CD14-positive monocyte (primary cell): Measurements from ENCODE around the gene SLC7A10. TPM values are rescaled to one million over a fixed set of nuclear protein-coding genes. Genes with fewer than 3 reads are reported as not detected.

Experiments used
- DNase-seq, 3 donors: peaks; one replicate each; pipeline ENCODE4 v3.0.0-alpha.2; 2011 to 2022
- H2AFZ ChIP-seq: 2 replicates; pipeline ENCODE4 v1.6.0; 2012; ENCODE audit warnings: mild to moderate bottlenecking, low read depth, low read length, inconsistent platforms; ENCODE audit not compliant: insufficient read depth, poor library complexity, severe bottlenecking
- H3K27ac ChIP-seq, 2 donors: 1 replicate in 1 of 2; 2 replicates in 1 of 2; pipeline ENCODE4 v1.5.1; 2012 to 2013; ENCODE audit warnings: low read length in 2 of 2, control low read depth in 1 of 2, inconsistent platforms in 1 of 2, low read depth in 1 of 2, mild to moderate bottlenecking in 1 of 2
- H3K27me3 ChIP-seq, 2 donors: one replicate each; pipeline versions ENCODE4 v1.6.0 to v1.6.1; 2011 to 2013; ENCODE audit warnings: low read length in 2 of 2; ENCODE audit not compliant: control insufficient read depth in 2 of 2, insufficient read depth in 2 of 2
- H3K36me3 ChIP-seq, 2 donors: replicated peaks in 1 of 2; 1 replicate in 1 of 2; 2 replicates in 1 of 2; pipeline versions ENCODE4 v1.5.1 to v1.6.1; 2012 to 2013; ENCODE audit warnings: low read length in 2 of 2, control low read depth in 1 of 2, inconsistent platforms in 1 of 2, mild to moderate bottlenecking in 1 of 2; ENCODE audit not compliant: insufficient read depth in 2 of 2, control insufficient read depth in 1 of 2
- H3K4me1 ChIP-seq, 2 donors: 1 replicate in 1 of 2; 2 replicates in 1 of 2; pipeline versions ENCODE4 v1.5.1 to v1.6.1; 2012 to 2013; ENCODE audit warnings: low read length in 2 of 2, control low read depth in 1 of 2, inconsistent platforms in 1 of 2, mild to moderate bottlenecking in 1 of 2, moderate library complexity in 1 of 2; ENCODE audit not compliant: insufficient read depth in 2 of 2, control insufficient read depth in 1 of 2
- H3K4me2 ChIP-seq: replicated peaks from 2 replicates; pipeline ENCODE3; 2012; ENCODE audit warnings: low read length, moderate library complexity, mild to moderate bottlenecking; ENCODE audit not compliant: poor library complexity, severe bottlenecking; ENCODE audit errors: extremely low read depth
- H3K4me3 ChIP-seq, 3 experiments: fragments of 200-600 bp in 1 of 3; sonication (generic) in 1 of 3; replicated peaks in 1 of 3; 1 replicate in 2 of 3; 2 replicates in 1 of 3; pipeline ENCODE4 v1.5.1; 2011 to 2013; ENCODE audit warnings: low read length in 3 of 3, mild to moderate bottlenecking in 3 of 3, control low read depth in 2 of 3, low read depth in 2 of 3, inconsistent platforms in 1 of 3, moderate library complexity in 1 of 3
- H3K79me2 ChIP-seq: 2 replicates; pipeline ENCODE4 v1.6.0; 2012; ENCODE audit warnings: mild to moderate bottlenecking, control low read depth, inconsistent platforms, low read length, moderate library complexity; ENCODE audit not compliant: insufficient read depth
- H3K9ac ChIP-seq: 2 replicates; pipeline ENCODE4 v1.6.0; 2017; ENCODE audit warnings: low read length, mild to moderate bottlenecking; ENCODE audit not compliant: insufficient read depth, poor library complexity, severe bottlenecking
- H3K9me3 ChIP-seq, 2 donors: replicated peaks in 1 of 2; 1 replicate in 1 of 2; 2 replicates in 1 of 2; pipeline versions ENCODE4 v1.5.1 to v1.6.1; 2012 to 2013; ENCODE audit warnings: low read length in 2 of 2, control low read depth in 1 of 2; ENCODE audit not compliant: control insufficient read depth in 1 of 2, insufficient read depth in 1 of 2
- H4K20me1 ChIP-seq: 2 replicates; pipeline ENCODE4 v1.6.0; 2012; ENCODE audit warnings: mild to moderate bottlenecking, low read length, control low read depth, moderate library complexity; ENCODE audit not compliant: insufficient read depth
- H3K27ac Mint-ChIP-seq, 7 donors: one replicate each; pipeline ENCODE4 v1.8.0; 2020; ENCODE audit warnings: mild to moderate bottlenecking in 7 of 7, mixed read lengths in 7 of 7, moderate library complexity in 6 of 7, inconsistent platforms in 2 of 7
- H3K27me3 Mint-ChIP-seq, 3 donors: one replicate each; pipeline ENCODE4 v1.8.0; 2021 to 2022; ENCODE audit warnings: low read depth in 3 of 3, mild to moderate bottlenecking in 3 of 3, mixed read lengths in 3 of 3, moderate library complexity in 3 of 3, inconsistent platforms in 1 of 3
- H3K36me3 Mint-ChIP-seq, 2 donors: one replicate each; pipeline ENCODE4 v1.8.0; 2020; ENCODE audit warnings: mixed read lengths in 2 of 2, inconsistent platforms in 1 of 2, mild to moderate bottlenecking in 1 of 2
- H3K4me1 Mint-ChIP-seq: one replicate; pipeline ENCODE4 v1.8.0; 2020; ENCODE audit warnings: mild to moderate bottlenecking, mixed read lengths
- H3K4me3 Mint-ChIP-seq, 2 donors: one replicate each; pipeline ENCODE4 v1.8.0; 2020; ENCODE audit warnings: mild to moderate bottlenecking in 2 of 2, mixed read lengths in 2 of 2, moderate library complexity in 1 of 2
- H3K9me3 Mint-ChIP-seq, 7 donors: one replicate each; pipeline ENCODE4 v1.8.0; 2020 to 2022; ENCODE audit warnings: mixed read lengths in 7 of 7, mild to moderate bottlenecking in 6 of 7, moderate library complexity in 6 of 7, inconsistent platforms in 2 of 7
- CTCF ChIP-seq: fragments of 200-600 bp; IDR thresholded peaks from one replicate; pipeline ENCODE4 v1.8.0; 2022; ENCODE audit warnings: antibody characterized with exemption, mild to moderate bottlenecking
- WGBS: methylation state at CpG from one replicate; pipeline ENCODE4 v1.1.5; 2013; ENCODE audit warnings: missing lambda C conversion rate; ENCODE audit not compliant: insufficient coverage; 5-methylcytosine and 5-hydroxymethylcytosine counted together
- intact Hi-C, 2 donors: fragments of 100-400 bp; cut with micrococcal nuclease; formaldehyde crosslinking; loops; one replicate each; pipeline versions ENCODE4 v1.15.0 to v1.15.1; 2023
- polyA plus RNA-seq, 3 donors: library from polyadenylated mRNA; depleted of rRNA in 1 of 3; unstranded in 2 of 3; stranded (reverse) in 1 of 3; fragments of 300-500 nt in 2 of 3; fragments of >200 nt in 1 of 3; fragmentation: Illumina TruSeq in 2 of 3; gene quantifications; 1 replicate in 2 of 3; 2 replicates in 1 of 3; pipeline ENCODE4 v1.2.3, GENCODE V29; 2012 to 2021

Gene SLC7A10
- polyA plus RNA-seq, 3 donors = 0.52 TPM; not detected in 2

GRCh38 chr19:33197591-33198000 is 28.1 kb downstream of the SLC7A10 start:
- H3K9me3 ChIP-seq = no peaks in the 10 kb centered on the region
- H3K79me2 ChIP-seq = peaks cover 58% of the 10 kb centered on the region
- DNase-seq = no peak
- Mint-ChIP-seq H3K27ac (no peak overlapping the region), H3K4me3 (no peak overlapping the region), H3K9me3 (peaks cover 0 to 2% (median 0%) of the 10 kb centered on the region in 7 donors), H3K36me3 (peaks cover 15 to 36% of the 10 kb centered on the region in 2 donors), H3K4me1 (peaks cover 68% of the 10 kb centered on the region), H3K27me3 (peaks cover 7 to 16% (median 8%) of the 10 kb centered on the region in 3 donors)
- no peak overlapping the region for H3K9ac ChIP-seq
- H3K27ac ChIP-seq = no peak overlapping the region
- H3K27me3 ChIP-seq = no peaks in the 10 kb centered on the region
- TF ChIP-seq CTCF = no peak
- no peak overlapping the region for H3K4me3 ChIP-seq
- peaks cover 17% of the 10 kb centered on the region for H4K20me1 ChIP-seq
- H3K4me1 ChIP-seq = peaks cover 49 to 64% of the 10 kb centered on the region in 2 donors
- H3K36me3 ChIP-seq = peaks cover 9 to 32% of the 10 kb centered on the region in 2 donors
- 97% methylated on average over 7 of the region's 11 CpGs for WGBS
- intact Hi-C loops = no loop called here
- H2AFZ ChIP-seq = no peak overlapping the region
- H3K4me2 ChIP-seq = no peak overlapping the region

- Histone ChIP-seq H4K20me1 (peaks cover 12% of the 10 kb centered on the region), H3K36me3 (peaks cover 6 to 22% of the 10 kb centered on the region in 2 donors), H3K4me1 (peaks cover 49 to 64% of the 10 kb centered on the region in 2 donors), H3K9me3 (no peaks in the 10 kb centered on the region), H3K27me3 (no peaks in the 10 kb centered on the region), H2AFZ (no peak overlapping the region), H3K4me3 (no peak overlapping the region), H3K4me2 (no peak overlapping the region), H3K9ac (no peak overlapping the region), H3K27ac (no peak overlapping the region), H3K79me2 (peaks cover 54% of the 10 kb centered on the region)
- Mint-ChIP-seq H3K36me3 (peaks cover 12 to 28% of the 10 kb centered on the region in 2 donors), H3K27me3 (peaks cover 7 to 19% (median 11%) of the 10 kb centered on the region in 3 donors), H3K4me1 (peaks cover 68% of the 10 kb centered on the region), H3K9me3 (peaks cover 0 to 2% (median 0%) of the 10 kb centered on the region in 7 donors), H3K27ac (peak overlapping the region in 1 of 7 donors; percentile 69), H3K4me3 (peak overlapping the region in 1 of 2 donors; percentile 79)
- WGBS = 92% methylated on average over 9 of the region's 10 CpGs
- TF ChIP-seq CTCF = no peak
- DNase-seq = no peak
- intact Hi-C loops = no loop called here
Measured at GRCh38 chr19:33196446-33197193, 29.0 kb downstream of the SLC7A10 start.
